Activated naive CD4-positive, alpha-beta T cell treated with anti-CD3 and anti-CD28 coated beads, Interleukin-2, amount 50 U/mL, for 72 hours (primary cell): ENCODE results near the gene AP3S1. TPM values are rescaled to one million over a fixed set of nuclear protein-coding genes. Genes with fewer than 3 reads are reported as not detected.
A peak's percentile ranks its signal among the peaks of the same experiment; 100 is the strongest.
"Not testable (repeated sequence)": the region's sequence is repeated elsewhere in the genome, so short reads cannot be mapped to it uniquely, and the experiment has no call there.

Source experiments
- ATAC-seq, 2 donors: fragments of 150-1000 bp; cut with Tn5 transposase; 2 replicates each; pipeline ENCODE4 v1.10.0; 2021; ENCODE audit warnings: mild to moderate bottlenecking in 2 of 2, moderate library complexity in 2 of 2
- DNase-seq, 2 donors: peaks; one replicate each; pipeline ENCODE4 v3.0.0; 2021 to 2022; ENCODE audit warnings: low spot score in 2 of 2
- H3K27ac Mint-ChIP-seq, 2 donors: one replicate each; pipeline ENCODE4 v1.8.0; 2022; ENCODE audit warnings: mild to moderate bottlenecking in 2 of 2, mixed read lengths in 2 of 2
- H3K36me3 Mint-ChIP-seq, 2 donors: one replicate each; pipeline ENCODE4 v1.8.0; 2022; ENCODE audit warnings: mixed read lengths in 2 of 2
- H3K9me3 Mint-ChIP-seq, 2 donors: one replicate each; pipeline ENCODE4 v1.8.0; 2022; ENCODE audit warnings: mixed read lengths in 2 of 2
- total RNA-seq, 2 donors: library from RNA; stranded (reverse); gene quantifications; one replicate each; pipeline ENCODE4 v1.2.3, GENCODE V29; 2022

The AP3S1 gene
- total RNA-seq, 2 donors from 2014 or later, result 47.6 to 126 TPM

DNA sequence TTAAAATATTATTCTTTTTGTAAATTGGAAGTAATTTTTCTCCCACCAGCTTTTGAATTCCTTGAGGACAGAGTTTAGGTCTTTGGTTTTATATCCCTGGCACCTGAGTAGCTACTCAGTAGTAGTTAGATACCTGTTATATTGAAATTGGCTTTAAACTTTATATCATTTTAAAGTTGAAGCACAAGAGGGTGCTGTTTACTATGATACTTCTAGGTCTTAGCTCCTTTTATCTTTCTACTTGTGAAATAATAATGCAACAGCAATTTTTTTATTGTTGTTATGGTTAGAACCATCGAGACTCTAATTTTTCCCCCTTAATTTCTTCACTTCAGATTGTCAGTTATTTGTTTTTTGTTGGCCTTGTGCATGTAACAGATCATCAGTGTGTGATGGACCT is 46.3 kb downstream of the AP3S1 start:
- no peak for ATAC-seq
- Mint-ChIP-seq H3K27ac (no peak overlapping the region), H3K9me3 (no peaks in the 10 kb centered on the region), H3K36me3 (no peaks in the 10 kb centered on the region)
- DNase-seq, result no peak

DNA sequence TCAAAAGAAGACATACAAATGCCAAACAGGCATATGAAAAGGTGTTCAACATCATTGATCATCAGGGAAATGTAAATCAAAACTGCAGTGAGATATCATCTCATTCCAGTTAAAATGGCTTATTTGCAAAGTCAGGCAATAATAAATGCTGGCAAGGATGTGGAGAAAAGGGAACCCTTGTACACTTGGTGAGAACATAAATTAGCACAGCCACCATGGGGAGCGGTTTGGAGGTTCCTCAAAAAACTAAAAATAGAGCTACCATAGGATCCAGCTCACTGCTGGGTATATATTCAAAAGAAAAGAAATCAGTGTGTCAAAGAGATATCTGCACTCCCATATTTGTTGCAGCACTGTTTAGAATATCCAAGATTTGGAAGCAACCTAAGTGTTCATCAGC is 50.3 kb downstream of the AP3S1 start:
- DNase-seq (no peak), ATAC-seq (no peak)
- H3K36me3 Mint-ChIP-seq, result peaks cover 0 to 6% of the 10 kb centered on the region in 2 donors
- no peaks in the 10 kb centered on the region for H3K9me3 Mint-ChIP-seq
- H3K27ac Mint-ChIP-seq, result no peak overlapping the region

DNA sequence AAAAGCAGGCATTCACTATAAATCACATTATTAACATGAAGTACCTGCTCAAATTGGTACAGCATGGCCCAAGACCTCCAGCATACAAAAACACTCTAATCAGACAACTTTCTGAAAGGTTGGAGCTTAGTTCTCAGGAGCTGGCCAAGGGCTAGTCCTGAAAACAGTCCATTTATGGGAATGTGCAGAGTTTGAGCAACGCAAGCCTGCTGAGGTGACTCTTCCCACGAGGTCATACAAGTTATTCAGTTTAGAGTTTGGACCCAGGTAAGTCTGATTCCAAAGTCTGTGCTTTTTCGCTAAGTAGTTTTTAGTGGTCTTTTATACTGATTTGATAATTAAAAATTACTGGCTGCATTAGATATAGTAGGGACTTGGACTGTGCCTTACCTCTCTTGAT is 52.6 kb downstream of the AP3S1 start:
- DNase-seq, result no peak
- peaks cover 7 to 16% of the 10 kb centered on the region in 2 donors for H3K36me3 Mint-ChIP-seq
- ATAC-seq, result no peak
- H3K27ac Mint-ChIP-seq, result no peak overlapping the region
- H3K9me3 Mint-ChIP-seq, result no peaks in the 10 kb centered on the region

DNA sequence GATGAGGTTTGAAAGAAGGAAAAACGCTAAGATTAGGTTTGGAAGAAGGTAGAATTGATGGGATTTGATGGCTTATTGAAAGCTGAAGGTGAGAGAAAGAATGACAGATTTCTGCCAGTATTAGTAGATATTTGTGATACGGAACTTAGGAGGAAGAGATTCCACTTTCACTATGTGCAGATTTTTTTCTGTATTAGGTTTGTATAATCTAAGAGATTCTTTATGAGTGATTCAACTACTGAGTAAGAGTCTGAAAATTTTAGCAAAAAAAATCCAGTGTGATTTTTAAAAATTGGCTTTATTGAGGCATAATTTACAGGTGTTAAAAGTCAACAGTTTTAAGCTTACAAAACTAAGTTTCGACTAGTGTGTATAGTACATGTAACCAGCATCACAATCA is 54.1 kb downstream of the AP3S1 start:
- Mint-ChIP-seq H3K27ac (no peak overlapping the region), H3K36me3 (peaks cover 7 to 16% of the 10 kb centered on the region in 2 donors), H3K9me3 (no peaks in the 10 kb centered on the region)
- DNase-seq, result no peak
- ATAC-seq, result no peak

DNA sequence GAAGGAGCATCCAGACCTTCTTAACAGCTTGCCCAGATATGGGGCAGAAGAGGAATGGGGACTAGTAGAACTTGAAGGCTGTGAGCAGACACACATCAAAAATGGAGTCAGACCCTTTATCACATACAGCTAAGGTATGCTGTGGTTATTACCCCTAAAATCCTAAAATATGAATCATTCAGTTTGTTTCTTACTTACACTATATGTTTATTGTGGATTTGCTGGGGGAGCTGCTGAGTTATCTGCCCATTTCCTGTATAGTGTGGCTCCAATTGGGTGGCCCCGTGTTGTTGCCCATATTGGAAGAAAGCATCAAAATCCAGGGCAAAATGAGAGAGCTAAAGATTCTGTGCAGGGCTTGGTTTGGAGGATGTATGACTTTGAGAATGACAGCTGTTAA is 56.9 kb downstream of the AP3S1 start:
- ATAC-seq (peak in 1 of 2 donors; percentile 24), DNase-seq (no peak)
- H3K36me3 Mint-ChIP-seq, result peaks cover 7 to 16% of the 10 kb centered on the region in 2 donors
- no peak overlapping the region for H3K27ac Mint-ChIP-seq
- H3K9me3 Mint-ChIP-seq, result no peaks in the 10 kb centered on the region

DNA sequence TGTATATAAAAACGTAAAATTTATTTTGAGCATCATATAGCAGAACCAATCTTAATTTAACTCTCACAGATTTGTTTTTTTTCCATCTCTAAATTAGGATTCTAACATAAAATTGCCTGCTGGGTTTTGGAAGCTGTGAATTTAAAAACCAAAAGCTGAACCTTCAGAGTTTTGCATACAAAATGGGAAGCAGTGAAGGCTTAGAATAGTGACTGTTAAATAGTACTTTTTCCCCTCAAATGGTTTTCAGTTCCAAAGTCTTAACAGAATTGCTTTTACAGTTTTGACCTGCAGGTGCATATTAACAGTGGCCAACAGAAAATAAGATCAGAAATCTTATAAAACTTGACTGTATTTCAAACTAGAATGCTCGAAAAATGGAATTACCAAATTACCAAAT is 65.4 kb downstream of the AP3S1 start:
- no peak for ATAC-seq
- Mint-ChIP-seq H3K36me3 (no peaks in the 10 kb centered on the region), H3K27ac (no peak overlapping the region), H3K9me3 (no peaks in the 10 kb centered on the region)
- DNase-seq, result no peak

DNA sequence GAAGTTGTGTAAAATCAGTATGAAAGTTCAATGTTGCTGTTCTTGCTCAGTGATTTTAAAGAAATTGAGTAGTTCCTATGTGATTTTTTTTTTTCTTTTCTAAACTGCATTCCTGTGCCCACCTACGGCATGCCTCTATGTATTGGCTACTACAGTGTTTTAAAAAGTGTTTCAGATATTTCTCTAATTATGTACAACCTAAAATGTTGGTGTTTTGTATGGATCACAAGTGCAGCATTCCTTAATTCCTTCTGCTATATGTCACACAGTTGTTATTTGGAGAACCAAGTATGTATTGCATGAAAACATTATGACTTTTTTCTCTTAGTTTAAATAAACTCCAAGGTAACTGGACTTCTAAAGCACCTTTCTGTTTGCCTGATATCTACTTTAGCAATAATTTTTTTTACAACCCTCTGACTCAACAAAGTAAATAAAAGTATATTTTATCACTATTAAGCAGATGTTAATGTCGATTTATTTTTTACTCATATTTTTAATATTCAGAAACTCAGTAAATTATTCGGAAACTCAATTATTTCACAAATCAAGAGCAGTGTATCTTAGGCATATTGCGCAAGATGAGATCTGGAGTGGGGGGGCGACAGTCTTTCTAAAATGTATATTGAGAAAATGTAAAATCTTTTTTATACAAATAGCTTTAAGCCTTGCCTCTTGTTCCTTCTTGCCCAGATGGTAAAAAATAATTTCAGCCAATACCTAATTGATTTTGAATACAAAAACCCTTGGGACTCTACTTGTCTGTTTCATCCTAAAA is 72.1 kb downstream of the AP3S1 start:
- H3K27ac Mint-ChIP-seq, ATAC-seq, H3K36me3 Mint-ChIP-seq, H3K9me3 Mint-ChIP-seq, DNase-seq: not testable (repeated sequence)

DNA sequence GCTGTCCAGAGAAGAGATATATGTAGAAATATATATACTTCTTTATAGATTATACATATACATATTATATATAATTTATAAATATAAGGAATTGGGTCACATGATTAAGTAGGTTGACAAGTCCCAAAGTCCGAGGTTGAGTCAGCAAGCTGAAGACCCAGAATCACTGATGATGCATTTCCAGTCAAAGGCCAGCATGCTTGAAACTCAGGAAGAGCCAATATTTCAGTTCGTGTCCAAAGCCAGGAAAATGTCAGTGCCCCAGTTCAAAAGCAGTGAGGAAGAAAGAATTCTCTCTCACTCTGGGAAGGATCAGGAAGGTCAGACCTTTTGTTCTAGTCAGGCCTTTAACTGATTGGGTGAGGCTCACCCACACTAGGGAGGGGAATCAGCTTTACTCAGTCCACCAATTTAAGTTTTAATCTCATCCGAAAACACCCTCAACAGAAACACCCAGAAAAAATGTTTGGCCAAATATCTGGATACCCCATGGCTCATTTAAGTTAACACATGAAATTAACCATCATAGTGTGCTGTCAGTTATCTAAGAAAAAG is 78.5 kb downstream of the AP3S1 start:
- no peaks in the 10 kb centered on the region for H3K36me3 Mint-ChIP-seq
- no peak for DNase-seq
- H3K9me3 Mint-ChIP-seq, result no peaks in the 10 kb centered on the region
- ATAC-seq, result no peak
- no peak overlapping the region for H3K27ac Mint-ChIP-seq

DNA sequence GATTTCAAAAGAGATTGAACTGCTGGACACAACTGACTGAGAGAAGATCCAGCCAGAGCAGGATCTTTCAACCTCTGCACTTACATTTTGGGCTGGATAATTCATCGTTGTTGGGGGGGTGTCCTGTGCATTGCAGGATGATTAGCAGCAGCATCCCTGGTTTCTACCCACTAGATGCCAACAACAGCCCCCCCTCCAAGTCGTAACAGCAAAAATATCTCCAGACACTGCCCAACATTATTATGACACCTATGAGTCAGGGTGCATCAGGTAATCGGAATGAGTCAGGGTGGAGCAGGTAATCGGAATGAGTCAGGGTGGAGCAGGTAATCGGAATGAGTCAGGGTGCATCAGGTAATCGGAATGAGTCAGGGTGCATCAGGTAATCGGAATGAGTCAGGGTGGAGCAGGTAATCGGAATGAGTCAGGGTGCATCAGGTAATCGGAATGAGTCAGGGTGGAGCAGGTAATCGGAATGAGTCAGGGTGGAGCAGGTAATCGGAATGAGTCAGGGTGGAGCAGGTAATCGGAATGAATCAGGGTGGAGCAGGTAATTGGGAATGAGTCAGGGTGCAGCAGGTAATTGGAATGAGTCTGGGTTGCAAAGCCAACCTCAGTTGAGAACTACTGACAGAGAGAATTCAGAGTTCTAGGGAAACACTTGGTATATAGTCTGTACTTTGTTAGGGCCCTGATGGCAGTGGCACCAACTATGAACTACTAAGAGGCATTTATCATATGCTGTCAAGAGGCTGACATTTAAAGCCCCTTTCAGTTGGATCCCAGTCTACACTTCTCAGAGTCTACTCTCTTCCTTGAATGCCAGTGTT is 87.1 kb downstream of the AP3S1 start:
- peak in 1 of 2 donors; percentile 41 for ATAC-seq
- not testable (repeated sequence) for H3K27ac Mint-ChIP-seq, H3K9me3 Mint-ChIP-seq, DNase-seq, H3K36me3 Mint-ChIP-seq

DNA sequence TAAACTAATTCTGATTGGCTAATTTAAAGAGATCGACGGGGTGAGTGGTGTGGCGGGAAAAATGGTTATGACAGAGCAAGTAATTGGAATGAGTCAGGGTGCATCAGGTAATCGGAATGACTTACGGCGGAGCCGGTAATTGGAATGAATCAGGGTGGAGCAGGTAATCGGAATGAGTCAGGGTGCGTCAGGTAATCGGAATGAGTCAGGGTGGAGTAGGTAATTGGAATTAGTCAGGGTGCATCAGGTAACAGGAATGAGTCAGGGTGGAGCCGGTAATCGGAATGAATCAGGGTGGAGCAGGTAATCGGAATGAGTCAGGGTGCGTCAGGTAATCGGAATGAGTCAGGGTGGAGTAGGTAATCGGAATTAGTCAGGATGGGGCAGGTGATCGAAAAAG is 88.4 kb downstream of the AP3S1 start:
- not testable (repeated sequence) for H3K9me3 Mint-ChIP-seq, H3K36me3 Mint-ChIP-seq, ATAC-seq, H3K27ac Mint-ChIP-seq, DNase-seq

DNA sequence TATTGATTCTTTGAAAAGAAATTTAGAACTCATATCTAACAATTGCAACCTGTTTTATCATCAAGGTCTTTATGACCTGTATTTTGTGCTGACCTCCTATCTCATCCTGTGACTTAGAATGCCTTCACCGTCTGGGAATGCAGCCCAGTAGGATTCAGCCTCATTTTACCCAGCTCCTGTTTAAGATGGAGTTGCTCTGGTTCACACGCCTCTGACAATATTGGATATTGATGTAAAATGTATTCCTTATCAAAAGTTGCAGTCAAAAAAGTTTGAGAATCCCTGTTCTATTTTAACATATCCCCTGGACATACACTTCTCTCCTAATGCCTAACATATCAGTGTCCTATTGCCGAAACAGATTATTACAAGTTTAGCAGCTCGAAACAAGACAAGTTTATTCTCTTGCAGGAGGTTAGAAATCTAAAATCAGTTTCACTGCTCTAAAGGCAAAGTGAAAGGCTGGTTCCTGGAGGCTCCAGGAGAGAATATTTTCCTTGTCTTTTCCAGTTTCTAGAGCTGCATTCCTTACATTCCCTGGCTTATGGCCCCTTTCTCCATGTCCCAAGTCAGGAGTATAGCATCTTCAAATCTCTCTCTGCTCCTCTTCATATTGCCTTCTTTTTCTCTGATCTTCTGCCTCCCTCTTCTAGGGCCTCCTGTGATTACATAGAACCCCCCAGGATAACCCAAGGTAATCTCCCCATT is 89.0 kb downstream of the AP3S1 start:
- no peaks in the 10 kb centered on the region for H3K36me3 Mint-ChIP-seq
- H3K27ac Mint-ChIP-seq, result no peak overlapping the region
- H3K9me3 Mint-ChIP-seq, result no peaks in the 10 kb centered on the region
- no peak for ATAC-seq
- no peak for DNase-seq

DNA sequence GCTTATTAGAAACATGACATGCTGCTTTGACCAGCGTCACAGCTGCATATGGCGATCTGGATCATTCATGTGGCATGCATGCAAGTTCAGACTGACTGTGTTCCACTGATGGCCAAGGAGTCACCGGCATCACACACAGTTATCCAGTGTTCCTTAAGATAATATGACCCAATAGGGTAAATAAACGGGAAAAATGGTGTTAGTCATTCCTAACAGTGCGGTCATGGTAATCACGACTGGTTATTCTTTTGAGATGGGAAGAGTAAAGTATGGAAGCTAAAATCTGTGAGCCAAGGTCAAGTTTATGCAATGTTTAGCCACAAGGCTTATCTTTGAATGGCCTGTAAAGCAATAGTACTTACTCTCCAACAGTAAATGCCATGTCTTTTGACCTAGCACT is 91.3 kb downstream of the AP3S1 start:
- ATAC-seq (no peak), DNase-seq (no peak)
- Mint-ChIP-seq H3K9me3 (no peaks in the 10 kb centered on the region), H3K36me3 (no peaks in the 10 kb centered on the region), H3K27ac (no peak overlapping the region)

DNA sequence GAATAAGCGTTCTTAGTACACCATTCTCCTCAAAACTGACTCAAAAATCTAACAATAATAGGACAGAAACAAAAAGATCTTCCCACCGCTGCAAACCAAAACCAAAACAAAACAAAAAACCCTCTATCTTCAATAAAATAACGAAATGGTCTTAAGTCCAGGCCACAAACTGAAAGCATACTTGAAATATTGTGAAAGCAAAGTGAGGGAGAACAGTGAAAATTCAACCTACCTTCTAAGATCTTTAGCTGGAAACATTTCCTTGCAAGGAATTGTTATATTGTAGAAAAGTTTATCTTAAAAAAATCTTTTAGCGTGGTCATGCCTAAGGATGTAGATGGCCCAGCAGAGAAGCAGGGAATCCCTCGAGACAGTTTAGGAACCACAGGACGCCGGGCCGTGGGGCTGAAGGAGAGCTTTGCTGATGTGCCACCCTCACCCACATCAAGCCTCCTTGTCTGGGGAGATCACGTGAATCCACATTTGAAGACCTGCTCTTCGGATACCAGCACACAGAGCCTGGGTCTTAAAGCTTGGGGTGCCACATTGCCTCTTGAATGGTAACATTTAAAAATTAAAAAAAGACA is 92.7 kb downstream of the AP3S1 start:
- H3K27ac Mint-ChIP-seq, result no peak overlapping the region
- no peak for ATAC-seq
- H3K36me3 Mint-ChIP-seq, result no peaks in the 10 kb centered on the region
- no peaks in the 10 kb centered on the region for H3K9me3 Mint-ChIP-seq
- no peak for DNase-seq

DNA sequence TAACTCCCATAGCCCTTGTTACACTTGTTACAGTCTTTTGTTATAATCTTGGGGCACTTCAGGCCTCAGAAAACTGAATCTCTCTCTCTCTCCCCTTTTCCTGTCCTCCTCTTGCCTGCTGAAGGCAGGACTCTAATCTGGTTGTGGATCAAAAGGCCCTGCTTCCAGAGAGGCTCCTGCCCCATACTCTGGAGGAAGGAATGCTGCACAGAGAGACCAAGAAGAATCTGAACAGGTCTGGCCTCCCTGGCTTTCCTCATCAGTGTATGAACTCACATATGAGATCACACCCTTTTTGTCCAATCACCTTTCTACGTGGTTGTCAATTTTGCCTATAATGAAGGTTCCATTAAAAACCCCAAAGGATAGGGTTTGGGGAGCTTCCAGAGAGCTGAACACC is 94.3 kb downstream of the AP3S1 start:
- ATAC-seq (no peak), DNase-seq (no peak)
- H3K27ac Mint-ChIP-seq, result no peak overlapping the region
- H3K36me3 Mint-ChIP-seq, result no peaks in the 10 kb centered on the region
- peaks cover 0 to under 1% of the 10 kb centered on the region in 2 donors for H3K9me3 Mint-ChIP-seq

DNA sequence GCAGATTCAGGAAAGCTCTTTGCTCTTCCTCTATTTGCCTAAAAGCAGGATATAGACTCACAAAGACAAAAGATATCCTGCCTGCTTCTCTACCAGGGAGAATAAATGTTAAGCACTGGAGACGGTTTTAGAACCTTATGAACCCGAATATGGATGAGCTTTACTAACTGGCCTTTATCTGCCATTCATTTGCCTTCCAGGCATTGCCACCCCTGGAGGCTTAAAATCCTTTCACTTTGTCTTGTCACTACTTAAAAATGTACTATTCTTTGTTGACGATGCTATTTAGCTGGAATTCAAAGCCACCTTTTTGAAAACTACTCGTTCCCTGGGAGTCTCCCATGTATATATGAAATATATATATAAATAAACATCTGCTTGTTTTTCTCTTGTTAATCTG is 97.3 kb downstream of the AP3S1 start:
- H3K36me3 Mint-ChIP-seq, result no peaks in the 10 kb centered on the region
- ATAC-seq (no peak), DNase-seq (no peak)
- H3K9me3 Mint-ChIP-seq, result peaks cover 0 to 5% of the 10 kb centered on the region in 2 donors
- no peak overlapping the region for H3K27ac Mint-ChIP-seq

DNA sequence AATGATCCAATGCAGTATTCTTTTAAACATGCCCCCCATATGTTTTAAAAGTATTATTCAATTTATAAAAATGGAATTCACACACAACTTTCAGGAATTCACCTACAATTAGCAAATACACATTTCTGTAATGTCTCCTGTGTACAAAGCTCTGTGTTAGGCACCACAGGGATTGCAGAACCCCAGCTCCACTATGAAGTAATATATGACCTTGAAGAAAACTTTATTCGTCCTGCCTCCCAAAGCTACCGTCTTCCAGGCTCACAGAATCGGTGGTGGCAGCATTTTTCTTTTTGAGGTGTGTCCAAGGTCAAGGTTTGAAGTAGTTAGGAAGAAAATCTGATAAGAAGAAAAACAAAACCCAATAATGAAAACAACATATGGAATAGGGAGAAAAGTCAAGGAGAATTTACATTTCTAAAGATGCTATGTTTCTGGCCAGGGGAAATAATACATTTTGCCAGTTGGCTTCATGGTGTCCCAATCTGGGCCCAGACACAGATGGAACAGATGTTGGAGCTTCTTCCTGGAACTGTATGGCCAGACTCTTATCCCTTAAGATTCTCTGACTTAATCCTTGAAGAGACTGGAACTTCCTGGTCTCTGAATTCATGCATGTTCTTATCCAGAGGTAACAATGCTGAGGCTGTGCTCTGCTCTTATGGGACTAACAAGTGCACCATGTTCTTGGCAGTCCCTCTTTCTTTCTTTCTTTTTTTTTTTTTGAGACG is 98.5 kb downstream of the AP3S1 start:
- DNase-seq (no peak), ATAC-seq (no peak)
- peaks cover 0 to 5% of the 10 kb centered on the region in 2 donors for H3K9me3 Mint-ChIP-seq
- H3K27ac Mint-ChIP-seq, result no peak overlapping the region
- no peaks in the 10 kb centered on the region for H3K36me3 Mint-ChIP-seq
